ENCODE results near the gene RXFP2. TPM values are rescaled to one million over a fixed set of nuclear protein-coding genes. Genes with fewer than 3 reads are reported as not detected.

RXFP2 gene
- total and polyA plus RNA-seq, 9 of the 15 experiments (the other 6 are each of a cell fraction or from before 2014, with no cell fraction given): not detected

- TF ChIP-seq, protein P1, sequence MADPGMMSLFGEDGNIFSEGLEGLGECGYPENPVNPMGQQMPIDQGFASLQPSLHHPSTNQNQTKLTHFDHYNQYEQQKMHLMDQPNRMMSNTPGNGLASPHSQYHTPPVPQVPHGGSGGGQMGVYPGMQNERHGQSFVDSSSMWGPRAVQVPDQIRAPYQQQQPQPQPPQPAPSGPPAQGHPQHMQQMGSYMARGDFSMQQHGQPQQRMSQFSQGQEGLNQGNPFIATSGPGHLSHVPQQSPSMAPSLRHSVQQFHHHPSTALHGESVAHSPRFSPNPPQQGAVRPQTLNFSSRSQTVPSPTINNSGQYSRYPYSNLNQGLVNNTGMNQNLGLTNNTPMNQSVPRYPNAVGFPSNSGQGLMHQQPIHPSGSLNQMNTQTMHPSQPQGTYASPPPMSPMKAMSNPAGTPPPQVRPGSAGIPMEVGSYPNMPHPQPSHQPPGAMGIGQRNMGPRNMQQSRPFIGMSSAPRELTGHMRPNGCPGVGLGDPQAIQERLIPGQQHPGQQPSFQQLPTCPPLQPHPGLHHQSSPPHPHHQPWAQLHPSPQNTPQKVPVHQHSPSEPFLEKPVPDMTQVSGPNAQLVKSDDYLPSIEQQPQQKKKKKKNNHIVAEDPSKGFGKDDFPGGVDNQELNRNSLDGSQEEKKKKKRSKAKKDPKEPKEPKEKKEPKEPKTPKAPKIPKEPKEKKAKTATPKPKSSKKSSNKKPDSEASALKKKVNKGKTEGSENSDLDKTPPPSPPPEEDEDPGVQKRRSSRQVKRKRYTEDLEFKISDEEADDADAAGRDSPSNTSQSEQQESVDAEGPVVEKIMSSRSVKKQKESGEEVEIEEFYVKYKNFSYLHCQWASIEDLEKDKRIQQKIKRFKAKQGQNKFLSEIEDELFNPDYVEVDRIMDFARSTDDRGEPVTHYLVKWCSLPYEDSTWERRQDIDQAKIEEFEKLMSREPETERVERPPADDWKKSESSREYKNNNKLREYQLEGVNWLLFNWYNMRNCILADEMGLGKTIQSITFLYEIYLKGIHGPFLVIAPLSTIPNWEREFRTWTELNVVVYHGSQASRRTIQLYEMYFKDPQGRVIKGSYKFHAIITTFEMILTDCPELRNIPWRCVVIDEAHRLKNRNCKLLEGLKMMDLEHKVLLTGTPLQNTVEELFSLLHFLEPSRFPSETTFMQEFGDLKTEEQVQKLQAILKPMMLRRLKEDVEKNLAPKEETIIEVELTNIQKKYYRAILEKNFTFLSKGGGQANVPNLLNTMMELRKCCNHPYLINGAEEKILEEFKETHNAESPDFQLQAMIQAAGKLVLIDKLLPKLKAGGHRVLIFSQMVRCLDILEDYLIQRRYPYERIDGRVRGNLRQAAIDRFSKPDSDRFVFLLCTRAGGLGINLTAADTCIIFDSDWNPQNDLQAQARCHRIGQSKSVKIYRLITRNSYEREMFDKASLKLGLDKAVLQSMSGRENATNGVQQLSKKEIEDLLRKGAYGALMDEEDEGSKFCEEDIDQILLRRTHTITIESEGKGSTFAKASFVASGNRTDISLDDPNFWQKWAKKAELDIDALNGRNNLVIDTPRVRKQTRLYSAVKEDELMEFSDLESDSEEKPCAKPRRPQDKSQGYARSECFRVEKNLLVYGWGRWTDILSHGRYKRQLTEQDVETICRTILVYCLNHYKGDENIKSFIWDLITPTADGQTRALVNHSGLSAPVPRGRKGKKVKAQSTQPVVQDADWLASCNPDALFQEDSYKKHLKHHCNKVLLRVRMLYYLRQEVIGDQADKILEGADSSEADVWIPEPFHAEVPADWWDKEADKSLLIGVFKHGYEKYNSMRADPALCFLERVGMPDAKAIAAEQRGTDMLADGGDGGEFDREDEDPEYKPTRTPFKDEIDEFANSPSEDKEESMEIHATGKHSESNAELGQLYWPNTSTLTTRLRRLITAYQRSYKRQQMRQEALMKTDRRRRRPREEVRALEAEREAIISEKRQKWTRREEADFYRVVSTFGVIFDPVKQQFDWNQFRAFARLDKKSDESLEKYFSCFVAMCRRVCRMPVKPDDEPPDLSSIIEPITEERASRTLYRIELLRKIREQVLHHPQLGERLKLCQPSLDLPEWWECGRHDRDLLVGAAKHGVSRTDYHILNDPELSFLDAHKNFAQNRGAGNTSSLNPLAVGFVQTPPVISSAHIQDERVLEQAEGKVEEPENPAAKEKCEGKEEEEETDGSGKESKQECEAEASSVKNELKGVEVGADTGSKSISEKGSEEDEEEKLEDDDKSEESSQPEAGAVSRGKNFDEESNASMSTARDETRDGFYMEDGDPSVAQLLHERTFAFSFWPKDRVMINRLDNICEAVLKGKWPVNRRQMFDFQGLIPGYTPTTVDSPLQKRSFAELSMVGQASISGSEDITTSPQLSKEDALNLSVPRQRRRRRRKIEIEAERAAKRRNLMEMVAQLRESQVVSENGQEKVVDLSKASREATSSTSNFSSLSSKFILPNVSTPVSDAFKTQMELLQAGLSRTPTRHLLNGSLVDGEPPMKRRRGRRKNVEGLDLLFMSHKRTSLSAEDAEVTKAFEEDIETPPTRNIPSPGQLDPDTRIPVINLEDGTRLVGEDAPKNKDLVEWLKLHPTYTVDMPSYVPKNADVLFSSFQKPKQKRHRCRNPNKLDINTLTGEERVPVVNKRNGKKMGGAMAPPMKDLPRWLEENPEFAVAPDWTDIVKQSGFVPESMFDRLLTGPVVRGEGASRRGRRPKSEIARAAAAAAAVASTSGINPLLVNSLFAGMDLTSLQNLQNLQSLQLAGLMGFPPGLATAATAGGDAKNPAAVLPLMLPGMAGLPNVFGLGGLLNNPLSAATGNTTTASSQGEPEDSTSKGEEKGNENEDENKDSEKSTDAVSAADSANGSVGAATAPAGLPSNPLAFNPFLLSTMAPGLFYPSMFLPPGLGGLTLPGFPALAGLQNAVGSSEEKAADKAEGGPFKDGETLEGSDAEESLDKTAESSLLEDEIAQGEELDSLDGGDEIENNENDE (IDR thresholded peaks at IDR 0.05; ENCODE audit: low read depth, low read length): no peak
- no peak for TF ChIP-seq PML (IDR thresholded peaks at IDR 0.05; ENCODE audit: low read length)
- no peak for TF ChIP-seq BACH1 (tag; IDR thresholded peaks at IDR 0.05)
- no peak for TF ChIP-seq L3MBTL2 (IDR thresholded peaks at IDR 0.05)
- no peak for TF ChIP-seq FOXJ2 (tag; IDR thresholded peaks at IDR 0.05)
Measured at GRCh38 chr13:31739226-31739625, at the start of gene RXFP2 (continued).

All from K562 (cell line).